Erythroblast (primary cell): ENCODE data around the gene NR1H3.

ENCODE experiments used
- DNase-seq, 2 experiments: peaks; one replicate each; lab custom pipeline; 2025; lab: John Stamatoyannopoulos, UW
- GATA1 ChIP-seq: IDR thresholded peaks from 2 replicates; pipeline ENCODE4 v1.6.1; 2011; ENCODE audit warnings: low read depth, mild to moderate bottlenecking, control low read depth, low read length, moderate library complexity
- POLR2A ChIP-seq: IDR thresholded peaks from 2 replicates; pipeline ENCODE4 v1.6.1; 2011; ENCODE audit warnings: mild to moderate bottlenecking, low read length

NR1H3 gene

GRCh38 chr11:47249378-47249715, 8.4 kb upstream of the NR1H3 start:
- DNase-seq, result no peak
- no peak for TF ChIP-seq GATA1
- no peak for TF ChIP-seq POLR2A

- no peak for TF ChIP-seq GATA1
- no peak for TF ChIP-seq POLR2A
- DNase-seq, result no peak
Measured at GRCh38 chr11:47251751-47252150, 6.0 kb upstream of the NR1H3 start.

DNA sequence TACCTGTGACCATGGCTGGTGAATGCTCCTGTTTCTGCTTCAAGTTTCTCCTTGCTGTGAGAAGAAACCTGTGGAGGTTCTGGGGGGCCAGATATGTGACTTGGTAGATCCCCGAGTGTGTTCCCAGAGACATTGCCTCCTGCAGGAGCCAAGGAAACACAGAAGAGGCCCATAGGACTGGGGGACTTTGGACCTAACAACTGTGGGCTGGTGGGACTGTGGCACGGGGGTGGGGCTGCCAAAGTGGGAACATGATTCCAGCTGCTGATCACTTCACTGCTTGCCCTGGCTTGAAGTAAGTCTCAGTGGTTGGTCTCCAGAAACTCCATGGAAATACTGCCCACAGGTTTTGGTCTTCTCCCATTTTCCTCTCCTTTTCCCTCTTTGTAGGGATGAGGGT, 4.1 kb upstream of the NR1H3 start:
- DNase-seq, result no peak
- TF ChIP-seq GATA1, result no peak

GRCh38 chr11:47254386-47254785, 3.4 kb upstream of the NR1H3 start:
- no peak for TF ChIP-seq POLR2A
- no peak for TF ChIP-seq GATA1
- no peak for DNase-seq

DNA sequence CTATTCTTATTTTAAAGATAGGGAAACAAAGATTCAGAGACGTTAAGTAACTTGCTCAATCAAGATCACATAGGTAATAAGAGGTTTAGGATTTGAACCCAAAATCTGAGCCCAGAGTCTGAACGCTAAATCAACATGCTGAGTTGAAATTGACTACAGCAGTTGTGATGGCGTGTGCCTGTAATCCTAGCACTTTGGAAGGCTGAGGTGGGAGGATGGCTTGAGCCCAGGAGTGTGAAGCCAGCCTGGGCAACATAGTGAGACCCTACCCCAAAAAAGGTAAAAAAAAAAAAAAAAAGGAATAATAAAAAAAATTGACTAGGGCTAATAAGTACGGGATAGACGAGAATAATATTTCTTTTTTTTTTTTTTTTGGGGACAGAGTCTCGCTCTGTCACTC, 1.4 kb upstream of the NR1H3 start:
- TF ChIP-seq GATA1 (no peak), POLR2A (no peak)
- no peak for DNase-seq

- TF ChIP-seq GATA1 (no peak), POLR2A (no peak)
- DNase-seq, result no peak
Measured at GRCh38 chr11:47257177-47257516, 649 bp upstream of the NR1H3 start.

DNA sequence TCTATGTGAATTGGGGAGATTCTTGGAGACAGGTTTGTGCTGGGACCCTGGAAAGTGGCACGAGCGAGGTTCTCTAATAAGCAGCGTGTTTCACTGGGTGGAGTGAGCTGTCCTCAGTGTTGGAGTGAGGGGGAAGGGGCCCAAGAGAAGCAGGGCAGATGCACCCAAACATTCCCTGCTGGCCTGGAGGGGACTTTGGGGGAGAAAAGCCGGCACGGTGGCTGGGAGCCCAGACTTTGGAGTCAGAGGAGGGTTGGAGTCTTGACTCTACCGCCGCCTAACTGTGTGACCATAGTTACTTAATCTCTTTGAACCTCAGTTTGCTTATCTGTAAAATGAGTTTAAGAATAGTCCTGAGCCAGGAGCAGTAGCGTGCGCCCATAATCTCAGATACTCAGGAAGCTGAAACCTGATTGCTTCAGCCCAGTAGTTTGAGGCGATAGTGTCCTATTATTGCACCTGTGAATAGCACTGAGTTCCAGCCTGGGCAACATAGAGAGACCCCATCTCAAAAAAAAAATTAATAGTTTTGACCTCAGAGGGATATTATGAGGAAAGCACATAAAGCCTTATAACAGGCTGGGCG, 614 bp downstream of the NR1H3 start:
- no peak for TF ChIP-seq GATA1
- TF ChIP-seq POLR2A, result no peak
- DNase-seq, result no peak

DNA sequence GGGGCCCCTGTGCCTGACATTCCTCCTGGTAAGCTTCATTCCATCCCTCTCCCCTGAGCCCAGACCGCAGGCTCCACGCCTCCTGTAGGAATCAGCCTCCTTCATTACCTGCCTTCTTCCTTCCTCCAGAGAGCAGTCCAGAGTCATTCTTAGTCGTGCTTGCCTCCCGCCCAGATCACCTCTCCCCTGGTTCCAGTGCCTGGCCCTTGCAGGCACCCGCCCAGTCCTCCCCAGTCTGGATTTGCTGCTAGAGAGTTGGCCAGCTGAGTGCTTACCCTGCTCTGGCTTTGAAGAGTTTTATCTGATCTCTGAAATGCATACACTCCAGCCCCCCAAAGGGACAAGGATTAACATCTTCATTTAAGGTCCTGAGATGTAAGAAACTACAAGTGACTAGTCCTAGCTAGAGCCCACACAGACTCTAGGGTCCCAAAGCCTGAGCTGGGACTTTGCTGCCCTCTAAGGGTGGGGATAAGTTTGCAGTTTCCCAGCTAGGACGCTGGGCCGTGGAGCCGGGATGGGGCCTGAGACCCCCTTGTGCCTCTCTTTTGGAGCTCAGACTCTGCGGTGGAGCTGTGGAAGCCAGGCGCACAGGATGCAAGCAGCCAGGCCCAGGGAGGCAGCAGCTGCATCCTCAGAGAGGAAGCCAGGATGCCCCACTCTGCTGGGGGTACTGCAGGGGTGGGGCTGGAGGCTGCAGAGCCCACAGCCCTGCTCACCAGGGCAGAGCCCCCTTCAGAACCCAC, 1.6 kb downstream of the NR1H3 start:
- TF ChIP-seq POLR2A, result no peak
- no peak for TF ChIP-seq GATA1
- DNase-seq, result peak; percentile 35 to 60

DNA sequence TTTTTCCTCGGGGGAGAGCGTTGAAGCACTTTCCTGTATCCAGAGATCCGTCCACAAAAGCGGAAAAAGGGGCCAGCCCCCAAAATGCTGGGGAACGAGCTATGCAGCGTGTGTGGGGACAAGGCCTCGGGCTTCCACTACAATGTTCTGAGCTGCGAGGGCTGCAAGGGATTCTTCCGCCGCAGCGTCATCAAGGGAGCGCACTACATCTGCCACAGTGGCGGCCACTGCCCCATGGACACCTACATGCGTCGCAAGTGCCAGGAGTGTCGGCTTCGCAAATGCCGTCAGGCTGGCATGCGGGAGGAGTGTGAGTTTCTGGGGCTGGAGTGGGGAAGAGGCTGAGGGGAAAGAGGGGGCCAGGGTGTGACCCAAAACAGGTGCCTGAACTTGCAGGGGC, 2.6 kb downstream of the NR1H3 start:
- TF ChIP-seq POLR2A (no peak), GATA1 (no peak)
- DNase-seq, result no peak

GRCh38 chr11:47261291-47261800, 3.5 kb downstream of the NR1H3 start:
- TF ChIP-seq GATA1 (no peak), POLR2A (no peak)
- no peak for DNase-seq

DNA sequence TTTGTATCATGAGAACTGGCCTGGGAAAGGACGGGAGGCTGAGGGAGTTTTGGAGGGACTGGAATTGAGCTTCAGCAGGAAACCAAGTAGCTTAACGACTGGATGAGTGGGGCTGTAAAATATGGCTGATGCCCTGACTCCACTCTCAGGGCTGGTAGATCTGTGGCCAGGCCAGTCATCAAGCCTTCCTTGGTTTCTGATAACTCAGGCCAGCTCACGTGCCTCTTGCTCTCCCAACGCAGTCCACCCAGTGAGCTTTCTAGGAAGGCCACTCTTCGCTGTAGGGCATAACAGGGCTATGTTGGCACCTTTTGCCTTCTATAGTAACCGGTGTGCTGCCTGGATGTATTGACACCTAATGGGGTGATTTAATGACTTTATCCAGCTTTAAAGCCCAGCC, 6.3 kb downstream of the NR1H3 start:
- TF ChIP-seq GATA1 (no peak), POLR2A (no peak)
- no peak for DNase-seq

DNA sequence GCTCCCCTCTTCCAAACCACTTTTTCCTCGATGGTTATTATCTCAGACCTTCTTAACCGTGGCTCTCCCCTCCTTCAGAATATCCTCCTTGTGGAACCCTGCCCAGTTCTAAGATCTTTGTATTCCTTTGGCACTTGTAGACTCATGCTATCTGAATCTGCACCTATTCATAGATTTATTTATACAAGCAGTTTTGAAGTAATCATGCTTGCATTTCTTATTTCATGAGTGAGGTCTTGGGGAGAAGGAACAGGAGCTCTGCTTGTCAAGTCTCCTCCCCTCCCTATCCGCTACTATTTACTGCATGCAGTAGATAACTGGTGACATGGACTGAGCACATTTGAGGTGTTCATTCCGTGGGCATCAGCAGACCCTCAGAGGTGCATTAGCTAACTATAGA, 6.7 kb downstream of the NR1H3 start:
- TF ChIP-seq POLR2A (no peak), GATA1 (no peak)
- no peak for DNase-seq

DNA sequence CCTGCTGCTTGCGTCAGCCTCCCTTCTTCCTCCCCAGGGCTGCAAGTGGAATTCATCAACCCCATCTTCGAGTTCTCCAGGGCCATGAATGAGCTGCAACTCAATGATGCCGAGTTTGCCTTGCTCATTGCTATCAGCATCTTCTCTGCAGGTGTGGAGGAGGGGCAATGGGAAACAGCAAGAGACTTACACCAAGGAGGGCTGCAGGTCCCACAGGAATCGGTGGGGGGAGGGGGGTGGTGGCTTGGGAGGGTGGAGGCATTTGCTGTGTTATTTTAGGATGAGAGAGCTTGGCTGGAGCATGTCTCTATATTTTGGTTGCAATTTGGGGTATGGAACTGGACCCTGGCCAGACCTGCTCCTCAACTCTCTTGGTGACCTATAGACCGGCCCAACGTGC, 10.1 kb downstream of the NR1H3 start:
- TF ChIP-seq GATA1 (no peak), POLR2A (no peak)
- no peak for DNase-seq

- TF ChIP-seq POLR2A, result no peak
- TF ChIP-seq GATA1, result no peak
- DNase-seq, result no peak
Measured at GRCh38 chr11:47268448-47269001, 10.7 kb downstream of the NR1H3 start.
